Spleen (tissue), 11 donors: ENCODE data around the gene CENPH. TPM values are rescaled to one million over a fixed set of nuclear protein-coding genes. Genes with fewer than 3 reads are reported as not detected.

Source experiments
- DNase-seq: peaks from one replicate; pipeline ENCODE4 v3.0.0-alpha.2; 2020
- H3K27ac ChIP-seq, 8 donors: fragments of 200-600 bp; sonication (generic) in 7 of 8; 1 replicate in 4 of 8; 2 replicates in 4 of 8; pipeline versions ENCODE4 v1.5.0 to v1.8.0; 2016 to 2021; ENCODE audit warnings: inconsistent platforms in 4 of 8, mild to moderate bottlenecking in 4 of 8, moderate library complexity in 1 of 8
- H3K27me3 ChIP-seq, 7 donors: fragments of 200-600 bp; sonication (generic) in 6 of 7; replicated peaks in 1 of 7; 1 replicate in 4 of 7; 2 replicates in 3 of 7; pipeline versions ENCODE4 v1.5.0 to v1.8.0; 2016 to 2021; ENCODE audit warnings: inconsistent platforms in 3 of 7, mild to moderate bottlenecking in 1 of 7
- H3K36me3 ChIP-seq, 6 donors: fragments of 200-600 bp; sonication (generic) in 5 of 6; 1 replicate in 4 of 6; 2 replicates in 2 of 6; pipeline versions ENCODE4 v1.5.0 to v1.8.0; 2016 to 2021; ENCODE audit warnings: inconsistent platforms in 2 of 6
- H3K4me1 ChIP-seq, 6 donors: fragments of 200-600 bp; sonication (generic) in 5 of 6; 1 replicate in 3 of 6; 2 replicates in 3 of 6; pipeline versions ENCODE4 v1.5.0 to v1.8.0; 2016 to 2021; ENCODE audit warnings: inconsistent platforms in 3 of 6
- H3K4me3 ChIP-seq, 8 donors: fragments of 200-600 bp; sonication (generic) in 7 of 8; 1 replicate in 4 of 8; 2 replicates in 4 of 8; pipeline versions ENCODE4 v1.5.0 to v1.8.0; 2016 to 2021; ENCODE audit warnings: inconsistent platforms in 4 of 8, mild to moderate bottlenecking in 4 of 8, moderate library complexity in 2 of 8
- H3K9me3 ChIP-seq, 8 donors: fragments of 200-600 bp; sonication (generic) in 7 of 8; 1 replicate in 4 of 8; 2 replicates in 4 of 8; pipeline versions ENCODE4 v1.5.0 to v1.8.0; 2016 to 2021; ENCODE audit warnings: inconsistent platforms in 4 of 8
- CTCF ChIP-seq, 11 experiments: fragments of 200-600 bp in 7 of 11; fragments of 450-650 bp in 4 of 11; sonication (generic) in 4 of 11; IDR thresholded peaks in 8 of 11; conservative IDR thresholded peaks in 3 of 11; 1 replicate in 7 of 11; 2 replicates in 4 of 11; pipeline versions ENCODE4 v1.4.0 to v1.8.0; 2016 to 2021; ENCODE audit warnings: antibody characterized with exemption in 11 of 11, inconsistent platforms in 4 of 11, mild to moderate bottlenecking in 1 of 11
- POLR2A ChIP-seq, 3 donors: fragments of 450-650 bp; IDR thresholded peaks; one replicate each; pipeline ENCODE4 v1.5.1; 2017; ENCODE audit warnings: antibody characterized with exemption in 3 of 3, mild to moderate bottlenecking in 1 of 3
- POLR2AphosphoS5 ChIP-seq, 3 donors: sonication (generic); formaldehyde crosslinking; IDR thresholded peaks; one replicate each; pipeline ENCODE4 v1.5.1; 2017; ENCODE audit warnings: antibody characterized with exemption in 3 of 3
- WGBS, 5 donors: extraction: QIAGEN DNeasy Blood & Tissue Kit in 3 of 5; methylation state at CpG; one replicate each; pipeline versions ENCODE4 v1.1.5 to v1.1.7; 2013 to 2018; 5-methylcytosine and 5-hydroxymethylcytosine counted together
- intact Hi-C: fragments of 100-400 bp; cut with DNase I; formaldehyde crosslinking; loops from one replicate; pipeline ENCODE4 v1.15.0; 2023; ENCODE audit warnings: low total_unique reads
- polyA plus RNA-seq, 3 donors: library from polyadenylated mRNA; stranded (reverse); fragments of 200-250 nt; gene quantifications; one replicate each; pipeline ENCODE4 v1.2.1, GENCODE V29; 2013
- total RNA-seq, 7 donors: library from RNA; depleted of rRNA in 3 of 7; stranded (reverse); fragments of >200 nt in 3 of 7; fragmentation: NEBNext Ultra II Directional in 4 of 7; extraction: Animal tissue kit (Norgen Biotek cat#: 25700) in 4 of 7; gene quantifications; one replicate each; pipeline versions ENCODE4 v1.1.0 to v1.2.1, GENCODE V29; 2016 to 2021
- donor health status: healthy with polysubstance abuse.
- donor health status: DM: no; HTN: no; CAD: no; lungs with moderate emphysema.
- donor health status: DM: no; HTN: no; CAD: no.
- donor health status: Bipolar disorder and iron deficiency.
- donor health status: healthy.
- donor health status: DM: no; HTN: no; CAD: no.
- donor health status: DM: yes; HTN: yes; CAD: no.

Gene CENPH
- total and polyA plus RNA-seq, 10 donors = 4.7 to 15.6 (median 8.1) TPM

- Histone ChIP-seq H3K27ac (no peak overlapping the region), H3K36me3 (peaks cover 0 to under 1% (median 0%) of the 10 kb centered on the region in 6 donors), H3K4me3 (no peak overlapping the region), H3K9me3 (no peaks in the 10 kb centered on the region), H3K4me1 (no peaks in the 10 kb centered on the region), H3K27me3 (no peaks in the 10 kb centered on the region)
- intact Hi-C loops = no loop called here
- 93 to 98% (median 95%) methylated on average over 5 of the region's 5 CpGs for WGBS, 5 donors
- no peak for DNase-seq
- TF ChIP-seq POLR2AphosphoS5 (IDR thresholded peaks at IDR 0.05) = no peak
- no peak for TF ChIP-seq CTCF (IDR thresholded peaks at IDR 0.05 in 8 of 11, conservative IDR thresholded peaks at IDR 0.05 in 3 of 11)
- no peak for TF ChIP-seq POLR2A (IDR thresholded peaks at IDR 0.05)
Measured at GRCh38 chr5:69206528-69207190, 17.3 kb downstream of the CENPH start.

GRCh38 chr5:69209602-69210001 lies 20.2 kb downstream of the CENPH start:
- Histone ChIP-seq H3K27ac (no peak overlapping the region), H3K4me3 (no peak overlapping the region), H3K36me3 (no peaks in the 10 kb centered on the region), H3K4me1 (no peaks in the 10 kb centered on the region), H3K27me3 (no peaks in the 10 kb centered on the region), H3K9me3 (no peaks in the 10 kb centered on the region)
- TF ChIP-seq CTCF (IDR thresholded peaks at IDR 0.05 in 8 of 11, conservative IDR thresholded peaks at IDR 0.05 in 3 of 11) = no peak
- TF ChIP-seq POLR2AphosphoS5 (IDR thresholded peaks at IDR 0.05) = no peak
- no peak for TF ChIP-seq POLR2A (IDR thresholded peaks at IDR 0.05)
- WGBS, 5 donors = 82 to 86% (median 84%) methylated on average over 2 of the region's 2 CpGs
- DNase-seq = no peak
- intact Hi-C loops = no loop called here

- no peak overlapping the region for H3K4me3 ChIP-seq
- H3K9me3 ChIP-seq = no peaks in the 10 kb centered on the region
- H3K4me1 ChIP-seq = no peaks in the 10 kb centered on the region
- WGBS, 5 donors = 86 to 96% (median 95%) methylated on average over 2 of the region's 2 CpGs
- DNase-seq = no peak
- no peak overlapping the region for H3K27ac ChIP-seq
- intact Hi-C loops = no loop called here
- no peak for TF ChIP-seq CTCF (IDR thresholded peaks at IDR 0.05 in 8 of 11, conservative IDR thresholded peaks at IDR 0.05 in 3 of 11)
- no peak for TF ChIP-seq POLR2AphosphoS5 (IDR thresholded peaks at IDR 0.05)
- no peak for TF ChIP-seq POLR2A (IDR thresholded peaks at IDR 0.05)
- no peaks in the 10 kb centered on the region for H3K27me3 ChIP-seq
- no peaks in the 10 kb centered on the region for H3K36me3 ChIP-seq
Measured at GRCh38 chr5:69211200-69211599, 21.8 kb downstream of the CENPH start.

GRCh38 chr5:69212022-69212421 lies 22.6 kb downstream of the CENPH start:
- WGBS, 5 donors = 70 to 89% (median 80%) methylated on average over 2 of the region's 2 CpGs
- Histone ChIP-seq H3K27ac (no peak overlapping the region), H3K36me3 (no peaks in the 10 kb centered on the region), H3K27me3 (no peaks in the 10 kb centered on the region), H3K9me3 (no peaks in the 10 kb centered on the region), H3K4me1 (peaks cover 0 to 6% (median 3%) of the 10 kb centered on the region in 6 donors), H3K4me3 (no peak overlapping the region)
- TF ChIP-seq POLR2AphosphoS5 (IDR thresholded peaks at IDR 0.05) = no peak
- TF ChIP-seq POLR2A (IDR thresholded peaks at IDR 0.05) = no peak
- TF ChIP-seq CTCF (IDR thresholded peaks at IDR 0.05 in 8 of 11, conservative IDR thresholded peaks at IDR 0.05 in 3 of 11) = no peak
- no peak for DNase-seq
- intact Hi-C loops = no loop called here
